DND-41 (cell line): ENCODE results near the gene LARP1.

ENCODE experiments used
- ATAC-seq: fragments of 200-7000 bp; cut with Tn5 transposase; 3 replicates; pipeline ENCODE4 v1.9.1; 2021; ENCODE audit warnings: low read depth; ENCODE audit not compliant: insufficient read depth
- DNase-seq: peaks from one replicate; pipeline ENCODE4 v3.0.0-alpha.2; 2020
- H2AFZ ChIP-seq: 2 replicates; pipeline ENCODE4 v1.6.0; 2012; ENCODE audit warnings: low read depth, low read length
- H3K27ac ChIP-seq: 2 replicates; pipeline ENCODE4 v1.5.1; 2012; ENCODE audit warnings: low read length, inconsistent platforms
- H3K27me3 ChIP-seq: fragments of 200-600 bp; sonication (generic); 2 replicates; pipeline ENCODE4 v1.6.0; 2012; ENCODE audit warnings: low read length, mild to moderate bottlenecking, inconsistent platforms; ENCODE audit not compliant: insufficient read depth, poor library complexity
- H3K36me3 ChIP-seq: 2 replicates; pipeline ENCODE4 v1.5.1; 2012; ENCODE audit warnings: low read length, inconsistent platforms; ENCODE audit not compliant: insufficient read depth
- H3K4me1 ChIP-seq: 2 replicates; pipeline ENCODE4 v1.5.1; 2012; ENCODE audit warnings: mild to moderate bottlenecking, low read length; ENCODE audit not compliant: insufficient read depth
- H3K4me2 ChIP-seq: 2 replicates; pipeline ENCODE4 v1.6.0; 2012; ENCODE audit warnings: mild to moderate bottlenecking, moderate library complexity, low read length, inconsistent platforms; ENCODE audit not compliant: insufficient read depth
- H3K4me3 ChIP-seq, 2 experiments: fragments of 200-600 bp in 1 of 2; shearing (Covaris generic) in 1 of 2; 2 replicates each; pipeline ENCODE4 v1.5.1; 2012 to 2016; ENCODE audit warnings: inconsistent platforms in 2 of 2, low read length in 2 of 2, mild to moderate bottlenecking in 2 of 2, low read depth in 1 of 2, moderate library complexity in 1 of 2
- H3K79me2 ChIP-seq: 2 replicates; pipeline ENCODE4 v1.6.0; 2012; ENCODE audit warnings: low read length, inconsistent platforms; ENCODE audit not compliant: insufficient read depth
- H3K9ac ChIP-seq: 2 replicates; pipeline ENCODE4 v1.6.0; 2012; ENCODE audit warnings: low read depth, mild to moderate bottlenecking, inconsistent platforms, low read length, moderate library complexity
- H3K9me3 ChIP-seq: 2 replicates; pipeline ENCODE4 v1.5.1; 2012; ENCODE audit warnings: low read length, moderate library complexity, mild to moderate bottlenecking, inconsistent platforms; ENCODE audit not compliant: insufficient read depth, severe bottlenecking
- H4K20me1 ChIP-seq: 2 replicates; pipeline ENCODE4 v1.6.0; 2012; ENCODE audit warnings: low read length; ENCODE audit not compliant: insufficient read depth
- EZH2 ChIP-seq: IDR thresholded peaks from 3 replicates; pipeline ENCODE4 v1.6.1; 2012; ENCODE audit warnings: borderline replicate concordance, low read depth, mild to moderate bottlenecking, moderate library complexity, low read length, inconsistent platforms; ENCODE audit not compliant: severe bottlenecking
- TF ChIP-seq, protein P1 (sequence below): IDR thresholded peaks from 2 replicates; pipeline ENCODE4 v1.5.1; 2012; ENCODE audit warnings: borderline replicate concordance, low read length, moderate library complexity, mild to moderate bottlenecking; ENCODE audit not compliant: poor library complexity, severe bottlenecking; ENCODE audit errors: extremely low read depth

The LARP1 gene

DNA sequence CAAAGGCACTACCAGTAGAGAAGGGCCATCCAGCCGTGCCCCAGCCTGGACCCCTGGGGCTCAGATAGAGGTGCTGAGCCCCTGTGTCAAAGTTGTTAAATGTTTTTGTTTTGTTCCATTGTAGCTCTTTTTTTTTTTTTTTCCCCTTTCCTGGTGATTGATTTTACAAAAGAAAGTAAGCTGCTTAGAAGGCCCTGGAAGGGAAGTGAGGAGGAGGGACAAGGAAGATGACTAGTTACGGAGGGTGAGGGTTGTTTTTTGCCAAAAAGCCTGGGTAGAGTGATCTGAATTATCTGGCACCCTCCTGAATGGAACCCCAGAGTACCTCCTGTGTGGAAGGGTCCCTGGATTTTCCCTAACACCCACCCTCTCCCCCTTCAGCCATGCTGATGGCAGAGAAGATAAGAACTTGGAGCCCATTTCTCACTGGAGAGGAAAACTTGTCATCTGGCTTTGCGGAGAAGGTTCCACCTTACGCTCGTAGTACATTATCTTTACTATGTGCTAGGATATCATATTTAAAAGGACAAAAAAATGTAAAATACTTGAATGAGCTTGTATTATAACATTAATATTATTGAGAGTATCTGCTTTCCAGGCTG, 61.8 kb downstream of the LARP1 start:
- Histone ChIP-seq H2AFZ (no peak overlapping the region), H3K27me3 (no peaks in the 10 kb centered on the region), H3K9ac (no peak overlapping the region), H3K4me1 (no peaks in the 10 kb centered on the region), H3K4me2 (no peak overlapping the region), H3K36me3 (peaks cover 90% of the 10 kb centered on the region), H3K27ac (no peak overlapping the region), H4K20me1 (peaks cover 39% of the 10 kb centered on the region), H3K79me2 (peaks cover 4% of the 10 kb centered on the region), H3K4me3 (no peak overlapping the region), H3K9me3 (no peaks in the 10 kb centered on the region)
- TF ChIP-seq, protein P1, sequence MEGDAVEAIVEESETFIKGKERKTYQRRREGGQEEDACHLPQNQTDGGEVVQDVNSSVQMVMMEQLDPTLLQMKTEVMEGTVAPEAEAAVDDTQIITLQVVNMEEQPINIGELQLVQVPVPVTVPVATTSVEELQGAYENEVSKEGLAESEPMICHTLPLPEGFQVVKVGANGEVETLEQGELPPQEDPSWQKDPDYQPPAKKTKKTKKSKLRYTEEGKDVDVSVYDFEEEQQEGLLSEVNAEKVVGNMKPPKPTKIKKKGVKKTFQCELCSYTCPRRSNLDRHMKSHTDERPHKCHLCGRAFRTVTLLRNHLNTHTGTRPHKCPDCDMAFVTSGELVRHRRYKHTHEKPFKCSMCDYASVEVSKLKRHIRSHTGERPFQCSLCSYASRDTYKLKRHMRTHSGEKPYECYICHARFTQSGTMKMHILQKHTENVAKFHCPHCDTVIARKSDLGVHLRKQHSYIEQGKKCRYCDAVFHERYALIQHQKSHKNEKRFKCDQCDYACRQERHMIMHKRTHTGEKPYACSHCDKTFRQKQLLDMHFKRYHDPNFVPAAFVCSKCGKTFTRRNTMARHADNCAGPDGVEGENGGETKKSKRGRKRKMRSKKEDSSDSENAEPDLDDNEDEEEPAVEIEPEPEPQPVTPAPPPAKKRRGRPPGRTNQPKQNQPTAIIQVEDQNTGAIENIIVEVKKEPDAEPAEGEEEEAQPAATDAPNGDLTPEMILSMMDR = no peak
- TF ChIP-seq EZH2 = no peak
- no peak for DNase-seq
- no peak for ATAC-seq

DNA sequence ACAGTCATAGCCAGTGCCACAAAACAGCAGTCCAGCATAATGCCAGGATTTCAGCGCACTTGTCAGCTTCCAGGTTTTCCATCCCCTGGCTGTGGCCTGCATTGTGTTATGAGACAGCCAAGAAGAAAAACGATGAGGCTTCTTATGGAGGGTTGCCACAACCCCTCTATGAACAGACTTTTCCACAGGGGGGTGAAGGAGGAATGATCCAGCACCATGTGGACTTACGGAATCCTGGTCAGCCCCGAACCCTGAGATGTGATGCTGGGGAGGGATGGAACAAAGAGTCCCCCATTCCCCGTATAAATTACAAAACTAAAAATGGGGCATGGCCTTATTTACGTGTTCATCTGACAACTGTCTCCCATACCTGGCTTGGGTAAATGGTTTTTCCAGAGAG, 62.6 kb downstream of the LARP1 start:
- ATAC-seq (no peak), DNase-seq (no peak)
- H3K36me3 ChIP-seq = peaks cover 90% of the 10 kb centered on the region
- H3K9me3 ChIP-seq = no peaks in the 10 kb centered on the region
- H3K4me2 ChIP-seq = no peak overlapping the region
- H4K20me1 ChIP-seq = peaks cover 39% of the 10 kb centered on the region
- H3K79me2 ChIP-seq = peaks cover 4% of the 10 kb centered on the region
- H3K27ac ChIP-seq = no peak overlapping the region
- TF ChIP-seq, protein P1 = no peak
- no peak for TF ChIP-seq EZH2
- no peaks in the 10 kb centered on the region for H3K4me1 ChIP-seq
- H3K27me3 ChIP-seq = no peaks in the 10 kb centered on the region
- H3K9ac ChIP-seq = no peak overlapping the region
- H2AFZ ChIP-seq = no peak overlapping the region
- no peak overlapping the region for H3K4me3 ChIP-seq

DNA sequence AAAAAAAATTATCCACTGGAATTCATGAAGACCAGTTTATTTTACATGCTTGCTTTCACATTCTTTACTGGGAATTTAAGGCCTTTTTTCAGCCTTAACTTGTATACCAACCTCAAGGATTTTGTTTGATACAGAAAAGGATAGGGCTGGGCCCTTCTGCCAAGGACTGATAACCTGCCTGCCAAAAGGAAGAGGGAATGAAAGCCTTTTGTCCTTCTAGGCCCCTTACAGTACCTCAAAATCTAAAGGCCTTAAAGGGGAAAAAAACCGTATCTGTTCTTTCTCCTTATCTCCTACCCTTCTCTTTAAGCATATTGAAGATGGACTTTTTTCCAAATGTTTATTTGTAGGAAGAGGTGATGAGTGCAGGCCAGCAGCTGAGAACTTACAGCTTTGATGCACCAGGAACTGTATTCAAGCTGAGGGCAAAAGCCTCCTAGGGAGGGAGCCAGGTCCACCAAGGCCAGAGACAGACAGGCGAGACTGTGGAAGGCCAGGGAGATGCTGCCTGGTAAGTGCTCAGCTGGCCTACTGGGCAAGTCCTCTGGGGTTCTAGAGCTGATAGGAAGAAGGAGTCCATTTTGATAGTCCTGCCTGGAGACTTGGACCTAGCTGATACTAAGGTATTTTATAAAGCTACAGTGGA, 63.4 kb downstream of the LARP1 start:
- Histone ChIP-seq H3K4me2 (no peak overlapping the region), H3K4me3 (no peak overlapping the region), H3K9me3 (no peaks in the 10 kb centered on the region), H4K20me1 (peaks cover 33% of the 10 kb centered on the region), H2AFZ (no peak overlapping the region), H3K9ac (no peak overlapping the region), H3K79me2 (no peaks in the 10 kb centered on the region), H3K27ac (no peak overlapping the region), H3K4me1 (no peaks in the 10 kb centered on the region), H3K36me3 (peaks cover 89% of the 10 kb centered on the region), H3K27me3 (no peaks in the 10 kb centered on the region)
- ATAC-seq (no peak), DNase-seq (no peak)
- TF ChIP-seq EZH2 = no peak

DNA sequence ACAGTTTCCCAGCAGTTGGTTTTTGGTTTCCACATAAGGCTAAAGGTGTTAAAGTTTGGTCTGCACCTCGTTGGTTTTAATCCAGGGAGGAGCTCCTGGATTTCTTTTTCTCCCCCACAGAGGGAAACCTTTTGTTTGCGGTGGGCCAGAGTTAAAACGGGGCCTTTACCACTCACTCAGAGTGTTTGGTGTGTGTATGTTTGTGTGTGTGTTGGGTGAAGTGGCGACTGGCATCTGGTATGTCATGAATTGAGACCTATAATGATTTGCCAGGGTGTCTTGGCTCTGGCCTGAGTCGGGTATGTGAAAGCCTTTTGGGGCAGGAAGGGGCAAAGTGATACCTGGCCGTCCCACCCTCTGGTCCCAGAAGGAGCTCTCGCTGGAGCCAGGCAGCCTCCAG, 64.4 kb downstream of the LARP1 start:
- peaks cover 89% of the 10 kb centered on the region for H3K36me3 ChIP-seq
- no peaks in the 10 kb centered on the region for H3K9me3 ChIP-seq
- no peaks in the 10 kb centered on the region for H3K27me3 ChIP-seq
- H3K4me1 ChIP-seq = no peaks in the 10 kb centered on the region
- TF ChIP-seq, protein P1 = no peak
- no peak for TF ChIP-seq EZH2
- peaks cover 29% of the 10 kb centered on the region for H4K20me1 ChIP-seq
- ATAC-seq = no peak
- H2AFZ ChIP-seq = no peak overlapping the region
- H3K9ac ChIP-seq = no peak overlapping the region
- no peak overlapping the region for H3K4me2 ChIP-seq
- no peak overlapping the region for H3K4me3 ChIP-seq
- DNase-seq = no peak
- H3K79me2 ChIP-seq = no peaks in the 10 kb centered on the region
- H3K27ac ChIP-seq = no peak overlapping the region
